Iris pigment epithelial cell (primary cell): ENCODE data around the gene RGS19.

ENCODE experiments used
- DNase-seq: peaks from one replicate; pipeline ENCODE4 v3.0.0-alpha.2; 2011; ENCODE audit warnings: low read depth

Gene RGS19

GRCh38 chr20:64049060-64049877, 30.0 kb downstream of the RGS19 start, which contains the start of gene SOX18:
TSS of gene SOX18 (minus strand) at chr20:64049639. CDS start at chr20:64049516, 123 bp downstream.
- no peak for DNase-seq

- no peak for DNase-seq
Observed at GRCh38 chr20:64048402-64049044, 30.8 kb downstream of the RGS19 start.

- no peak for DNase-seq
Observed at GRCh38 chr20:64047968-64048401, 31.3 kb downstream of the RGS19 start.

- no peak for DNase-seq
Observed at GRCh38 chr20:64047046-64047389, 32.3 kb downstream of the RGS19 start.

- no peak for DNase-seq
Observed at GRCh38 chr20:64045346-64046011, 33.8 kb downstream of the RGS19 start.

- peak; percentile 51 for DNase-seq
Observed at GRCh38 chr20:64044484-64045247, 34.7 kb downstream of the RGS19 start.

- DNase-seq: no peak
Observed at GRCh38 chr20:64043768-64044167, 35.5 kb downstream of the RGS19 start.

GRCh38 chr20:64042054-64042781, 37.1 kb downstream of the RGS19 start:
- no peak for DNase-seq

- DNase-seq: no peak
Observed at GRCh38 chr20:64041781-64042053, 37.6 kb downstream of the RGS19 start.

GRCh38 chr20:64041040-64041780, 38.1 kb downstream of the RGS19 start:
- DNase-seq: no peak

GRCh38 chr20:64040231-64041039, 38.9 kb downstream of the RGS19 start:
- no peak for DNase-seq

GRCh38 chr20:64039293-64040160, 39.8 kb downstream of the RGS19 start:
- DNase-seq: no peak

GRCh38 chr20:64038565-64039292, 40.6 kb downstream of the RGS19 start:
- peak; percentile 81 for DNase-seq

- no peak for DNase-seq
Observed at GRCh38 chr20:64038224-64038564, 41.1 kb downstream of the RGS19 start.

- no peak for DNase-seq
Observed at GRCh38 chr20:64037498-64038213, 41.7 kb downstream of the RGS19 start.

- DNase-seq: no peak
Observed at GRCh38 chr20:64037199-64037497, 42.2 kb downstream of the RGS19 start.

- DNase-seq: no peak
Observed at GRCh38 chr20:64036346-64037198, 42.7 kb downstream of the RGS19 start.
